Stimulated activated memory B cell treated with anti-CD40 and anti-IgM and Interleukin-4, amounts not matched to agents 10 μg/mL and 1 μg/mL and 100 μg/mL, for 72 hours (primary cell): Measurements from ENCODE around the gene TRAPPC3L.
"Not testable (repeated sequence)": the region's sequence is repeated elsewhere in the genome, so short reads cannot be mapped to it uniquely, and the experiment has no call there.

Experiments
- ATAC-seq: fragments of 150-1000 bp; cut with Tn5 transposase; 2 replicates; pipeline ENCODE4 v1.10.0; 2021
- H3K27ac Mint-ChIP-seq: one replicate; pipeline ENCODE4 v1.8.0; 2022; ENCODE audit warnings: mild to moderate bottlenecking, mixed read lengths
- H3K27me3 Mint-ChIP-seq: one replicate; pipeline ENCODE4 v1.8.0; 2022; ENCODE audit warnings: mixed read lengths
- H3K36me3 Mint-ChIP-seq: one replicate; pipeline ENCODE4 v1.8.0; 2022; ENCODE audit warnings: mixed read lengths
- H3K4me1 Mint-ChIP-seq: one replicate; pipeline ENCODE4 v1.8.0; 2022; ENCODE audit warnings: mixed read lengths
- H3K4me3 Mint-ChIP-seq: one replicate; pipeline ENCODE4 v1.8.0; 2022; ENCODE audit warnings: mild to moderate bottlenecking, moderate library complexity, mixed read lengths
- H3K9me3 Mint-ChIP-seq: one replicate; pipeline ENCODE4 v1.8.0; 2022; ENCODE audit warnings: mixed read lengths

Gene TRAPPC3L

GRCh38 chr6:116511424-116512110, 33.9 kb downstream of the TRAPPC3L start, which contains the start of gene CALHM5:
Gene CALHM5, plus strand, starts transcription at chr6:116511639. Its CDS starts 58 bp downstream, at chr6:116511697.
- Mint-ChIP-seq H3K4me3 (no peak within 1 kb of the TSS), H3K4me1 (peaks cover 19% of the 10 kb centered on the region), H3K27me3 (no peaks in the 10 kb centered on the region), H3K9me3 (peaks cover under 1% of the 10 kb centered on the region), H3K27ac (no peak within 1 kb of the TSS), H3K36me3 (no peaks in the 10 kb centered on the region)
- ATAC-seq: no peak

- peaks cover 5% of the 10 kb centered on the region for H3K36me3 Mint-ChIP-seq
- ATAC-seq: no peak
- no peaks in the 10 kb centered on the region for H3K27me3 Mint-ChIP-seq
- no peak overlapping the region for H3K4me3 Mint-ChIP-seq
- H3K4me1 Mint-ChIP-seq: peaks cover 22% of the 10 kb centered on the region
- H3K27ac Mint-ChIP-seq: no peak overlapping the region
- peaks cover 6% of the 10 kb centered on the region for H3K9me3 Mint-ChIP-seq
These were observed 37.0 kb downstream of the TRAPPC3L start for GRCh38 chr6:116508527-116508926.

GRCh38 chr6:116507324-116507723, 38.2 kb downstream of the TRAPPC3L start:
- peaks cover 10% of the 10 kb centered on the region for H3K9me3 Mint-ChIP-seq
- peaks cover 11% of the 10 kb centered on the region for H3K36me3 Mint-ChIP-seq
- peaks cover 17% of the 10 kb centered on the region for H3K4me1 Mint-ChIP-seq
- ATAC-seq: no peak
- H3K27me3 Mint-ChIP-seq: no peaks in the 10 kb centered on the region
- no peak overlapping the region for H3K27ac Mint-ChIP-seq
- no peak overlapping the region for H3K4me3 Mint-ChIP-seq

GRCh38 chr6:116500969-116501433, 44.5 kb downstream of the TRAPPC3L start:
- Mint-ChIP-seq H3K4me3 (no peak overlapping the region), H3K27me3 (peaks cover 9% of the 10 kb centered on the region), H3K36me3 (peaks cover 16% of the 10 kb centered on the region), H3K4me1 (peaks cover 9% of the 10 kb centered on the region), H3K27ac (no peak overlapping the region), H3K9me3 (peaks cover 11% of the 10 kb centered on the region)
- no peak for ATAC-seq

GRCh38 chr6:116497113-116497676, 48.3 kb downstream of the TRAPPC3L start:
- H3K4me3 Mint-ChIP-seq: no peak overlapping the region
- H3K27me3 Mint-ChIP-seq: peaks cover 9% of the 10 kb centered on the region
- H3K36me3 Mint-ChIP-seq: peaks cover 4% of the 10 kb centered on the region
- H3K9me3 Mint-ChIP-seq: peaks cover 6% of the 10 kb centered on the region
- no peak for ATAC-seq
- H3K27ac Mint-ChIP-seq: no peak overlapping the region
- H3K4me1 Mint-ChIP-seq: no peaks in the 10 kb centered on the region

GRCh38 chr6:116495161-116495560, 50.3 kb downstream of the TRAPPC3L start:
- not testable (repeated sequence) for H3K27ac Mint-ChIP-seq, H3K27me3 Mint-ChIP-seq, ATAC-seq, H3K36me3 Mint-ChIP-seq, H3K4me3 Mint-ChIP-seq, H3K4me1 Mint-ChIP-seq, H3K9me3 Mint-ChIP-seq

DNA sequence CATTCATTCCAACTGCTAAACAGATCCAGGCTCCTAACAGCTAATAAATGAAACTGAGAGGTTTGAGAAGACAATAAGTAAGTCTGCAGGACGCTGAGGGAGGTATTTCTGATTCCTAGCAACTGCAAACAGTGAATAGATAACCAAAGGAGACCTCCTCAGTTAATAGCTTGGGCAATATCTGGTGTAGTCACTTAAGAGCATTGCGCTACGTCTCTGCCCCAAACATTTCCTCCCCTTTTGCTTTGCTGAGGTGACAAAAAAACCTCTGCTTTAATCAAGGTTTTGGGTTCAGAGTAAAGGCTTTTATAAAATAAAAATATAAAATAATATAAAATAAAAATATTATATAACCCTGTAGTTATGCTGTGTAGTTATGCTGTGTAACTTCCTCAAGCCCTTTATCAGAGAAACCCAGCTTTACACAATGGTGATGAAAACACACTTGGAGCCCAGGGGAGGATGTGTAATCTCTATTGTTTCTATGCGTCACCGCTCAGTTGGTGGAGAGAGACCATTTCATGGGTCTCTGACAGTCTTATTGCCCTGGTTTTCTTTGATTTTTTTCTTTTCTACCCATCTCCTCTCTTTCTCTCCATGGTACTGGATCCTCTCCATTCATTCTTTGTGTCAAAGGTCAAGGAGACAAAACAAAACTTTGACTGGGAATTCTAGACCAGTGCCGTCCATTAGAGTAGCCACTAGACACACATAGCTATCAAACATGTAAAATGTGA, 53.0 kb downstream of the TRAPPC3L start:
- no peak for ATAC-seq
- H3K36me3 Mint-ChIP-seq: peaks cover 6% of the 10 kb centered on the region

GRCh38 chr6:116491610-116492330, 53.7 kb downstream of the TRAPPC3L start:
- Mint-ChIP-seq H3K27ac (no peak overlapping the region), H3K4me1 (no peaks in the 10 kb centered on the region), H3K36me3 (peaks cover 6% of the 10 kb centered on the region), H3K4me3 (no peak overlapping the region), H3K9me3 (peaks cover 3% of the 10 kb centered on the region), H3K27me3 (no peaks in the 10 kb centered on the region)
- no peak for ATAC-seq

More for the DNA sequence above, 53.0 kb downstream of the TRAPPC3L start:
- H3K27ac Mint-ChIP-seq: no peak overlapping the region
- H3K27me3 Mint-ChIP-seq: no peaks in the 10 kb centered on the region
- no peaks in the 10 kb centered on the region for H3K4me1 Mint-ChIP-seq
- H3K4me3 Mint-ChIP-seq: no peak overlapping the region
- H3K9me3 Mint-ChIP-seq: peaks cover 3% of the 10 kb centered on the region

DNA sequence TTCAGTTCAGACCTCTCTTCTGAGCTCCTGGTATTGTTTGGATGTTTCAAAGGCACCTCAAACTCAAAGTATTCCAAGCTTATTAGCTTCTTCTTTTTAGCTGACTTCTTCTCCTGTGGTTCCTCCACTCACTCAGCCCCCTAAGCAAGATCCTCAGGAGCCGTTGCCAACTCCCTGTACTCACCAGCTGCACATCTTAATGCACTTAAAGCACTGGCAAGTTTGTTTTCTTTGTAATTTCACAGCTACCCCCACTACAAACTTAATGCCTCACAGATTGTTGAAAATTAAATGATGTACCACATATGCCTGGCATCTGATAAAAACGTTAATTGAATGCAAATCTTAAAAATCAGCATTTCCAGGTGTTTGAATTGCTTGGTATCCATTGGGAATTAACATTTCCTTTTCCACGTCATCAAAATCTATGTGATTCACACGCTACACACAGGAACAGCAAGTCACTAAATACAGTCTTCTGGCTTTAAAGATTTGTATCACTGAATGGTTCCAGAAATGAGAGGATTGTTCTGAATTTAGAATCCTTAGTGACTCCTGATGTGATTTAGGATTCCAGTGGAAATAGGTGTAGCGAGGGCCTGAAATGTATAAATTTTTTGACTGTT, 59.8 kb downstream of the TRAPPC3L start:
- H3K9me3 Mint-ChIP-seq: no peaks in the 10 kb centered on the region
- H3K36me3 Mint-ChIP-seq: peaks cover 5% of the 10 kb centered on the region
- H3K27ac Mint-ChIP-seq: no peak overlapping the region
- no peaks in the 10 kb centered on the region for H3K4me1 Mint-ChIP-seq
- ATAC-seq: no peak
- H3K4me3 Mint-ChIP-seq: no peak overlapping the region
- peaks cover 12% of the 10 kb centered on the region for H3K27me3 Mint-ChIP-seq

DNA sequence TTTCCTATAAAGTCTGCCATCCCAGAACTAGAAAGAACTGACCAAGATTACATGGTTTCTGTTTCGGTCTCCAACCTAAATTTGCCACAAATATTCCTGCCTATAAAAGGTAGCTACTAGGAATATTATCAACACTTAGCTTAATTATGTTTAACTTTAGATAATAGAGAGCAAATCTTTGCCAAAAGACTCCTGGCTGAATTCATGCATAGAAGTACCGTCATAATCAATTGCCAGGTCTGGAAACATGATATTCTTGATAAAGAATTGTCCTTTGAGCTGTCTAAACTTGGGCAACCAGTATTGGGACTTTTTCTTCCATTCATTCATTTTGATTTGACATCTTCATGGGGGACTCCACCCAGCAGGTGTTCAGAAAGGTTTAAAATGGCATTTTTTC, 61.9 kb downstream of the TRAPPC3L start:
- Mint-ChIP-seq H3K9me3 (no peaks in the 10 kb centered on the region), H3K4me3 (no peak overlapping the region), H3K36me3 (no peaks in the 10 kb centered on the region), H3K27me3 (peaks cover 12% of the 10 kb centered on the region), H3K27ac (no peak overlapping the region), H3K4me1 (no peaks in the 10 kb centered on the region)
- ATAC-seq: no peak

GRCh38 chr6:116482780-116483179, 62.7 kb downstream of the TRAPPC3L start:
- no peak overlapping the region for H3K27ac Mint-ChIP-seq
- H3K4me3 Mint-ChIP-seq: no peak overlapping the region
- H3K27me3 Mint-ChIP-seq: peaks cover 12% of the 10 kb centered on the region
- ATAC-seq: no peak
- no peaks in the 10 kb centered on the region for H3K9me3 Mint-ChIP-seq
- H3K4me1 Mint-ChIP-seq: no peaks in the 10 kb centered on the region
- no peaks in the 10 kb centered on the region for H3K36me3 Mint-ChIP-seq

- Mint-ChIP-seq H3K9me3 (peaks cover 4% of the 10 kb centered on the region), H3K4me3 (peak overlapping the region; percentile 68), H3K27me3 (no peaks in the 10 kb centered on the region), H3K4me1 (peaks cover 36% of the 10 kb centered on the region), H3K27ac (peak overlapping the region; percentile 86), H3K36me3 (no peaks in the 10 kb centered on the region)
- ATAC-seq: peak; percentile 99
These were observed 69.3 kb downstream of the TRAPPC3L start for GRCh38 chr6:116476002-116476678.

- ATAC-seq: no peak
- H3K4me3 Mint-ChIP-seq: peak overlapping the region; percentile 6
- H3K27me3 Mint-ChIP-seq: no peaks in the 10 kb centered on the region
- H3K9me3 Mint-ChIP-seq: peaks cover 4% of the 10 kb centered on the region
- H3K27ac Mint-ChIP-seq: peak overlapping the region; percentile 86
- peaks cover 36% of the 10 kb centered on the region for H3K4me1 Mint-ChIP-seq
- H3K36me3 Mint-ChIP-seq: no peaks in the 10 kb centered on the region
These were observed 70.3 kb downstream of the TRAPPC3L start for GRCh38 chr6:116475141-116475540.

DNA sequence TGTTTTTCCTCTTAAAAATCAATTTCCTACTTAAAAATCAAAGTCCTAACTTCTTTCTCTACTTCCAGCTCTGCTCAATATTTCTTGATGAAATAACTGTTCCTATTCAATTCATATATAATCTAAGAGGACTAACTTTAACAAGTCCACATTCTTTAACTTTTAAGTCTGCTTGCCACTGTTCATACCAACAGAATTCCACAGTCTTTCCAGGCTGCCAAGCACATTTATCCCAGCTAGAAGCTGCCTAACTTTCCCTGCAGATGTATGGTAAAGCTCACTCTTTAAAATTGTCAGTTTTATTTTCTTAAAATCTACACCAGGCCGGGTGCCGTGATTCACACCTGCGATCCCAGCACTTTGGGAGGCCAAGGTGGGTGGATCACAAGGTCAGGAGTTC, 72.8 kb downstream of the TRAPPC3L start:
- peaks cover 48% of the 10 kb centered on the region for H3K4me1 Mint-ChIP-seq
- H3K9me3 Mint-ChIP-seq: peaks cover 4% of the 10 kb centered on the region
- no peak overlapping the region for H3K4me3 Mint-ChIP-seq
- H3K36me3 Mint-ChIP-seq: no peaks in the 10 kb centered on the region
- H3K27me3 Mint-ChIP-seq: no peaks in the 10 kb centered on the region
- no peak overlapping the region for H3K27ac Mint-ChIP-seq
- ATAC-seq: no peak
